SK-N-SH (cell line): ENCODE data around the gene AP5B1.

Source experiments
- MEF2A ChIP-seq: IDR thresholded peaks from 2 replicates; pipeline ENCODE4 v1.4.0; 2012; ENCODE audit warnings: low read depth, borderline replicate concordance
- TF ChIP-seq, protein P1 (sequence below): fragments of 150-350 bp; IDR thresholded peaks from 2 replicates; pipeline ENCODE4 v1.6.1; 2016; ENCODE audit warnings: mild to moderate bottlenecking, low read depth, low read length
- TF ChIP-seq, protein P2 (sequence below): fragments of 200-600 bp; sonication (generic); IDR thresholded peaks from 2 replicates; pipeline ENCODE4 v1.6.1; 2017; ENCODE audit warnings: antibody characterized with exemption, mild to moderate bottlenecking, moderate library complexity

DNA sequence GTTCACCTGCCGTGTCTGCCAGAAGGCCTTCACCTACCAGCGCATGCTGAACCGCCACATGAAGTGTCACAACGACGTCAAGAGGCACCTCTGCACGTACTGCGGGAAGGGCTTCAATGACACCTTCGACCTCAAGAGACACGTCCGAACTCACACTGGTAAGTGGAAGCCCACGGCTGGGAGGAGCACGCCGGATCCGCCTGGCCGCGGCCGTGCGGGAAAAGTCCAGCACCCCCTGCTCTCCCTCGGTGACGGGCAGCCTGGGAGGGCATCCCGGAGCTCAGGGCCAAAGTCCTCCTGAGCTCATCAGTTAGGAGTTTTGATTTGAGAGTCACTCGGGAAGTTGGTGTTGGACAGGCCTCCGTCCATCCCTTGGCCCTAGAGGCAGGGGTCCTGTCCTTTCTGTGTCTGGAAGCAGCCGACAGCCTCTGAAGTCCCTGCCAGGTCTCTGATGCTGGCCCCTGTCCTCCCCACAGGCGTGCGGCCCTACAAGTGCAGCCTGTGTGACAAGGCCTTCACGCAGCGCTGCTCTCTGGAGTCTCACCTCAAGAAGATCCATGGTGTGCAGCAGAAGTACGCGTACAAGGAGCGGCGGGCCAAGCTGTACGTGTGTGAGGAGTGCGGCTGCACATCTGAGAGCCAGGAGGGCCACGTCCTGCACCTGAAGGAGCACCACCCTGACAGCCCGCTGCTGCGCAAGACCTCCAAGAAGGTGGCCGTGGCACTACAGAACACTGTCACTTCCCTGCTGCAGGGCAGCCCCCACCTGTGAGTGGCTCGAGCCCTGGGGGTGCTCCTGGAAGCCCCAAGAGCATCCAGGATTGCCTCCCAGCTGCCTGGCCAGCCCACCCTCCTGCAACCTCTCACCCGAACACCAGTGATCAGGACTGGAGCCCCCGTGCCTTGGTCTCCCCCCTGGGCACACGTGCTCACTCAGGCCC is 14.1 kb upstream of the AP5B1 start:
- TF ChIP-seq, protein P1, sequence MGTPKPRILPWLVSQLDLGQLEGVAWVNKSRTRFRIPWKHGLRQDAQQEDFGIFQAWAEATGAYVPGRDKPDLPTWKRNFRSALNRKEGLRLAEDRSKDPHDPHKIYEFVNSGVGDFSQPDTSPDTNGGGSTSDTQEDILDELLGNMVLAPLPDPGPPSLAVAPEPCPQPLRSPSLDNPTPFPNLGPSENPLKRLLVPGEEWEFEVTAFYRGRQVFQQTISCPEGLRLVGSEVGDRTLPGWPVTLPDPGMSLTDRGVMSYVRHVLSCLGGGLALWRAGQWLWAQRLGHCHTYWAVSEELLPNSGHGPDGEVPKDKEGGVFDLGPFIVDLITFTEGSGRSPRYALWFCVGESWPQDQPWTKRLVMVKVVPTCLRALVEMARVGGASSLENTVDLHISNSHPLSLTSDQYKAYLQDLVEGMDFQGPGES: no peak
- TF ChIP-seq, protein P2, sequence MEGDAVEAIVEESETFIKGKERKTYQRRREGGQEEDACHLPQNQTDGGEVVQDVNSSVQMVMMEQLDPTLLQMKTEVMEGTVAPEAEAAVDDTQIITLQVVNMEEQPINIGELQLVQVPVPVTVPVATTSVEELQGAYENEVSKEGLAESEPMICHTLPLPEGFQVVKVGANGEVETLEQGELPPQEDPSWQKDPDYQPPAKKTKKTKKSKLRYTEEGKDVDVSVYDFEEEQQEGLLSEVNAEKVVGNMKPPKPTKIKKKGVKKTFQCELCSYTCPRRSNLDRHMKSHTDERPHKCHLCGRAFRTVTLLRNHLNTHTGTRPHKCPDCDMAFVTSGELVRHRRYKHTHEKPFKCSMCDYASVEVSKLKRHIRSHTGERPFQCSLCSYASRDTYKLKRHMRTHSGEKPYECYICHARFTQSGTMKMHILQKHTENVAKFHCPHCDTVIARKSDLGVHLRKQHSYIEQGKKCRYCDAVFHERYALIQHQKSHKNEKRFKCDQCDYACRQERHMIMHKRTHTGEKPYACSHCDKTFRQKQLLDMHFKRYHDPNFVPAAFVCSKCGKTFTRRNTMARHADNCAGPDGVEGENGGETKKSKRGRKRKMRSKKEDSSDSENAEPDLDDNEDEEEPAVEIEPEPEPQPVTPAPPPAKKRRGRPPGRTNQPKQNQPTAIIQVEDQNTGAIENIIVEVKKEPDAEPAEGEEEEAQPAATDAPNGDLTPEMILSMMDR: no peak
- no peak for TF ChIP-seq MEF2A
